GM21526 (cell line): ENCODE data around the gene LRATD1.

Experiments used
- ATAC-seq: cut with Tn5 transposase; IDR thresholded peaks from one replicate; pipeline ENCODE4 v1.9.1; 2021; ENCODE audit warnings: moderate library complexity; ENCODE audit not compliant: unreplicated experiment, low FRiP score

LRATD1 gene

GRCh38 chr2:14633061-14633460 is 544 bp downstream of the LRATD1 start:
- no peak for ATAC-seq

- no peak for ATAC-seq
These were observed 1.1 kb downstream of the LRATD1 start for GRCh38 chr2:14633461-14634181.

DNA sequence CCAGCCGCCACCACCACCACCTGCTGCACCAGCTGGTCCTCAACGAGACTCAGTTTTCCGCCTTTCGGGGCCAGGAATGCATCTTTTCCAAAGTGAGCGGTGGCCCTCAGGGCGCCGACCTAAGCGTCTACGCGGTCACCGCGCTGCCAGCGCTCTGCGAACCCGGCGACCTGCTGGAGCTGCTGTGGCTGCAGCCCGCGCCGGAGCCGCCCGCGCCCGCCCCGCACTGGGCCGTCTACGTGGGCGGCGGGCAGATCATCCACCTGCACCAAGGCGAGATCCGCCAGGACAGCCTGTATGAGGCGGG is 1.6 kb downstream of the LRATD1 start:
- no peak for ATAC-seq

- peak; percentile 63 for ATAC-seq
These were observed 2.2 kb downstream of the LRATD1 start for GRCh38 chr2:14634489-14635390.

DNA sequence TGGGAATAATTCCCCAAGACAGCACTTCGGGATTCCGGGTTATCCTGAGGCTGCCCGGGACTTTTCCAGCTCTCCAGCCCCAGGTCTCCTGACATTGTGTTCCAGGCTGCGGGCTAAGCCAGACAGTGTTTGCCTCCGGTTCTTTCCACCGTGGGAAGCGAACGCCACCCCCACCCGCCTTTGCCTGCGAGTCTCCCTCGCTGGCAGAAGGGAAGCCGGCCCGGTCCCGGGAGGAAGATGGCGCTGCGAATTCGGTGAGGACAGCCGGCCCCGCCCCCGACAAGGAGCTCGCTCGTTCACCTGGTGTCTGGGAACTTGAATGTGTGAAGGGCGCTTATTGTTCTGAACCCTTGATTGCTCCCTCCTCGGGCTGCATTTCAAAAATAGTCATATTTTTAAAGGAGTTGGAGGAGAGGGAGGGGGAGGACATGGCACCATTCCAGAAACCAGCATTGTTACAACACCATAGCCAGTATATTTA is 2.9 kb downstream of the LRATD1 start:
- ATAC-seq, result no peak

DNA sequence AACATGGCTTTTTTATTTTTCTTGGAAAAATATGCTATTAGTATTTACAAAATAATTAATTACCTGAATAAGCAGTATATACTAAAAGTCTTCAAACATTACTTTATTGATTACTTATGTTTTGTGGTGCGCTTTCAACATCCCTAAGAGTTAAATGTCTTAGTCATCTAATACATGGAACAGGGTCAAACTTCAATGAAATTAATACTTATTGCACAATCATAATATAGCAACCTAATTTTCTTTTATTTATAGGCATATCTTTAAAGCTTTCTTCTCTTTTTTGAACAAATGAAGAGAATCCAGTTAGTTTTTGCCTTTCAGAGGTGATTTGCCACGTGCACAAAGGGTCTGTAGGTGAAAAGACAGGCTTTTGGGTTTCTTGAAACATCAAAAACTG is 6.0 kb downstream of the LRATD1 start:
- ATAC-seq, result no peak

DNA sequence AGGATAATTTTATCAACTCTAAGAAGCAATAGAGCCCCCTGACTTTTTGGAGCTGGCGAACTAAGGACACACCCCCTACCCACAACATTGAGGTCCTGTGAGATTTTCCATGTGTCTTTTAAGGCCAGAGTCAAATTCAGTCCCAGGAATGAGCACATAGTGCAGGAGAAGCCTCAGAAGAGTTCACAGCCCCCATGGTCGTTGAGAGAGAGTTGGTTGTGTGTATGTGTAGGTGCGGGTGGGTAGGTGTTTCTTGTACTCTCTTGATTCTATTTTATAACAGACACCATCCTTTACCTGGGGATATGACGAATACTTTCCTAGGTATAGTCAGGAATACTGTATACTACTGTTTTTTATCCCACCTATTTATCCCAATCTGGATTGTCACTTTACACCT is 8.6 kb downstream of the LRATD1 start:
- no peak for ATAC-seq

DNA sequence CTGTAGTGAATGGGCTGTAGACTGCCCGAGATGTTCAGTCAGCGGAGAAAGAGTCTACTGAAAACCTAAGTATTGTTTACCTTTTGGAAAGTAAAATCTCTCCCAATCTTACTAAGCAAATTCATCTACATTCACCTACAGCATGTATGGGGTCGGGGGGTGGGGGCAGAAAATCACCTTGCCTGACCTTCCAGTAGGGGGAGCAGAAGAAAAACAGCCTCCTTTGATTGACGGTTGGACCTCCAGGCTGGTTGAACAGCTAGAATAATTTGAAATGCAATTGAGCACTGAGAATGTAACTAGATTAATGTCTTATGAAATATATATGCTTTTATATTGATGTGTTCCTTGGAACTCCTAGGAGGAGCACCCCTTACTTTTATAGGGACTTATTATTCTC is 10.0 kb downstream of the LRATD1 start:
- ATAC-seq, result no peak

DNA sequence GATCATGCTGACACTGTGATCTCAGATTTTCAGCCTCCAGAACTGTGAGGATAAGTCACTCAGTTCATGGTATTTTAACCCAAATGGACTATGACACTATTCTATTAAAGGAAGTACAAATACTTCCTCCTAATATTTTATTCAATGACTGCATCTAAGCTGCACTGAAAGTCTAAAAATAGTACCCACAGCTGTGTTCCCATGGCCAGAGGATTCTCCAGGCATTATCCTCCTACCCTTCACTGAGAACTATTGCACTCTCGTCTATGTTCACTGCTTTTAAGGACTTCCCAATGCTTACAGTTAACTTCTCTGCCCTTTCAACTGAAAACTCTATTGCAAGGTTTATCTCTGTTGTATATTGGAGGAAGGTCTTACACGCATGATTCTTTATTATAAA is 15.2 kb downstream of the LRATD1 start:
- ATAC-seq, result no peak

- no peak for ATAC-seq
These were observed 17.5 kb downstream of the LRATD1 start for GRCh38 chr2:14650066-14650465.

DNA sequence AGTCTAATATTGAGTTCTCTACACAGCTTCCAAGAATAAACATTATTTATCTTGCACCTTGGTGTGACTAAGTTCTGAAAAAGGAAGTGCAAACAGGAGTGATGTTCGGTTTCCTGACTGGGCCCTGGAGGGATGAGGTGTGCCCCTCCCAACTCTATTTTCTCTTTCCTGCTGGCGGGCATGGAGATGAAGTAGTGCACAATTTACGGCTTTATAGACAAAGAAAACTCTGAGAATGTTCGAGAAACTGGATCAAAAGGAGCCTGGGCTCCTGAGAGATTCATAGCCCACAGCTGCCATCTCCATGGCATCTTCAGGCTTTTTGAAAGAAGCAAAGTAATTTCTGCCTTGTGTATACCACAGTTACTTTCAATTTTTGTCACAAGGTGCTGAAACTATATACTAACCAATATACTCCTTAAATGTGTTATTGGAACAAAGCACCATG is 22.3 kb downstream of the LRATD1 start:
- ATAC-seq, result peak; percentile 94

DNA sequence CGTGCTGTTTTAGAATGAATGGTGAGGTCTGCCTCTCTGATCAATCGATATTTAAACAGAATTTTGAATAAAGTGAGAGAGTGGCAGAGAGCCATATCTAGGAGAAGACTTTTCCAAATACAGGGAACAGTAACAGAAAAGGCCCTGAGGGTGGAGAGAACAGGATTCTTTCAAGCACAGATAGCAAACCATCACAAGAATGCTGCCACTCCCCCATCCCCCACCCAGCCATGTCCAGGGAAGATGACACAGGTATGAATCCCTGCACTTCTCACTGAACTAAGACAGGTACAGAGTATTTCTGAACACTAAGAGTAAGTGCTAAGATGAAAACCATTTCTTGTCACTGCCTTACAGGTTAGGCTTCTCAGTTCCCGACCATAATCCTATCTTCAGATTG is 23.6 kb downstream of the LRATD1 start:
- no peak for ATAC-seq

GRCh38 chr2:14661163-14661562 is 28.6 kb downstream of the LRATD1 start:
- no peak for ATAC-seq

DNA sequence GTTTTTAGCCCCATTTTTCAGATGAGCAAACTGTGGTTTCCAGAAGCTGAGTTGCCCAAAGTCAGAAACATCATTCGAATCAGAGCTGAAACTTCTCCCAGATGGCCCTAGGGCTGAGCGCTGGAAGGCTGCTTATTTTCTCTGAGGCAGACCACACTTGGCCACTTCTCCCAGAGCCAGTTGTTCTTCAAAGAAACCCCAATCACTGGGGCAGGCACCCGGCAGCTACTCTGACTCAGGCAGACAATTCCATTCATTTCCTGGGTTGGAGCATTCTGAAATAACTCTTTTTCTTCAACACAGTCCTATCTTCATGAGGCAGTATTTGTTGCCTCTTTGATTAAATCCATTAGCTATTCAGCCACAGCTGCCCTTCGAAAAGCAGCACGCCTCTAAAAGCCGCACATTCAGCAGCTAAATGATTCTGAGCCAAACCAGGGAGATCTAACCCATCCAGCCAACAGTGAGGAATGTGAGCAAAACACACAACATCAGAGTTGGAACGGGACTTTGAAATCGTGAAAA is 40.9 kb downstream of the LRATD1 start:
- no peak for ATAC-seq

- no peak for ATAC-seq
These were observed 43.0 kb downstream of the LRATD1 start for GRCh38 chr2:14675489-14675888.

DNA sequence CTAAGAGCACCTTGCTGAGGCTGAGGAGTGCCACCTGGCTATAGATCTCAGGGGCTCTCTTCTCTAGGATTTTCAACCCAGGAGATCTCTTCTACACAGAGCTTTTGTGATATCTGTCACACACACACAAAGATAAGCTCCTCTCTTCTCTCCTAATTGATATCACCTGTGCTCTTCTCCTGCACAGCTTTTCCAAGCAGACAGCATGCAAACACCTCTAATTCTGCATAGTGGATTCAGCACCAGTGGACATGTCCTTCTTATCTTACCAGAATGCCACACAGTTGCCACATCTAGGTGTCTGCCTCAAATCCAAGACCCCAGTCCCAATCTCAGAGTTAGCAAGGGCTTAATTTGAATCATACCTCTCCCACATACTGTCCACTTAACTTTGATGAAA is 43.9 kb downstream of the LRATD1 start:
- ATAC-seq, result no peak

- ATAC-seq, result no peak
These were observed 44.5 kb downstream of the LRATD1 start for GRCh38 chr2:14677039-14677438.

- ATAC-seq, result no peak
These were observed 46.2 kb downstream of the LRATD1 start for GRCh38 chr2:14678761-14679160.

- no peak for ATAC-seq
These were observed 49.1 kb downstream of the LRATD1 start for GRCh38 chr2:14681608-14682007.
